ENCODE results near the gene UBE2D2.
A peak's percentile ranks its signal among the peaks of the same experiment; 100 is the strongest.
"Not testable (repeated sequence)": the region's sequence is repeated elsewhere in the genome, so short reads cannot be mapped to it uniquely, and the experiment has no call there.

The UBE2D2 gene

DNA sequence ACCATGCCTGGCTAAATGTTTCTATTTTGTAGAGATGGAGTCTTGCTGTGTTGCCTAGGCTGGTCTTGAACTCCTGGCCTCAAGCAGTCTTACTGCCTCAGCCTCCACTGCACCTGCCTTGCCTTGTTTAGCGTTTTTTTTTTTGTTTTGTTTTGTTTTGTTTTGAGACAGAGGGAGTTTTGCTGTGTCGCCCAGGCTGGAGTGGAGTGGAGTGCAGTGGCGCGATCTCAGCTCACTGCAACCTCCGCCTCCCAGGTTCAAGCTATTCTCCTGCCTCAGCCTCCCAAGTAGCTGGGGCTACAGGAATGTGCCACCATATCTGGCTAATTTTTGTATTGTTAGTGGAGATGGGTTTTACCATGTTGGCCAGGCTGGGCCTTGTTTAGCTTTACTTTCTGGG is 27.0 kb downstream of the UBE2D2 start:
- DNase-seq, result not testable (repeated sequence)

DNA sequence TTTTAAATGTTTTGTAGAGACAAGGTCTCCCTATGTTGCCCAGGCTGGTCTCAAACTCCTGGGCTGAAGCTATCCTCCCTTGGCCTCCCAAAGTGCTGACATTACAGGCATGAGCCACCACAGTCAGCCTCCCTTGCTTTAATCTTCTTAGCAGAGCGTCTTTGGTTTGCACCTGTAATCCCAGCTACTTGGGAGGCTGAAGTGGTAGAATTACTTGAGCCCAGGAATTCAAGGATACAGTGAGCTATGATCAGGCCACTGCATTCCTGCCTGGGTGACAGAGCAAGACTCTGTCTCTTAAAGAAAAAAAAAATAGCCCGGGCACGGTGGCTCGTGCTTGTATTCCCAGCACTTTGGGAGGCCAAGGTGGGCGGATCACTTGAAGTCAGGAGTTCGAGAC is 27.8 kb downstream of the UBE2D2 start:
- DNase-seq, result no peak

DNA sequence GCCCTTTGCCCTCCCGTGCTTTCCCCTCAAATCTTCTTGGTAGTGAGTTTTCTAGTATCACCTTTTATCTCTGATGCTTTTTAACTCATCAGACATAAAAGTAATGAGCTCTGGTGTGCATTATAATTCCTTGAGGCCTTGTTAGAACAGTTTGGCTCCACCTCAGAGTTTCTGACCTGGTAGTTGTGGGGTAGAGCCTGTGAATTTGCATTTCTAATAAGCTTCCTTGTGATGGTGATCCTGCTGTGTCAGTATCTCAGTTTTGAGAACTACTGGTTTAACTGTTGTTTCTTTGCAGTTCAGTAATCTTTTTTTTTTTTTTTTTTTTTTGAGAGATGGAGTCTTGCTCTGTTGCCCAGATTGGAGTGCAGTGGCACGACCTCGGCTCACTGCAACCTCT is 31.1 kb downstream of the UBE2D2 start:
- no peak for DNase-seq

DNA sequence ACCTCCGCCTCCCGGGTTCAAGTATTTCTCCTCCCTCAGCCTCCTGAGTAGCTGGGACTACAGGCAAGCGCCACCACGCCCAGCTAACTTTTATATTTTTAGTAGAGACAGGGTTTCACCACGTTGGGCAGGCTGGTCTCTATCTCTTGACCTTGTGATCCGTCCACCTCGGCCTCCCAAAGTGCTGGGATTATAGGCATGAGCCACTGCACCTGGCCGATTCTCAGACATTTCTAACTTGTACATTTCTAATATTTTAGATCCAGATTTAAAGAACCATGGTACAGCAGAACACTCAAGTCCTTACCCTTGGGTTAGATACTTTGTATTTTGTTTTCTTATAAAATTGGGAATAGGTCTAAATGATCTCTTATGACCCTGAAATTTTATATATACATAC is 31.9 kb downstream of the UBE2D2 start:
- not testable (repeated sequence) for DNase-seq

DNA sequence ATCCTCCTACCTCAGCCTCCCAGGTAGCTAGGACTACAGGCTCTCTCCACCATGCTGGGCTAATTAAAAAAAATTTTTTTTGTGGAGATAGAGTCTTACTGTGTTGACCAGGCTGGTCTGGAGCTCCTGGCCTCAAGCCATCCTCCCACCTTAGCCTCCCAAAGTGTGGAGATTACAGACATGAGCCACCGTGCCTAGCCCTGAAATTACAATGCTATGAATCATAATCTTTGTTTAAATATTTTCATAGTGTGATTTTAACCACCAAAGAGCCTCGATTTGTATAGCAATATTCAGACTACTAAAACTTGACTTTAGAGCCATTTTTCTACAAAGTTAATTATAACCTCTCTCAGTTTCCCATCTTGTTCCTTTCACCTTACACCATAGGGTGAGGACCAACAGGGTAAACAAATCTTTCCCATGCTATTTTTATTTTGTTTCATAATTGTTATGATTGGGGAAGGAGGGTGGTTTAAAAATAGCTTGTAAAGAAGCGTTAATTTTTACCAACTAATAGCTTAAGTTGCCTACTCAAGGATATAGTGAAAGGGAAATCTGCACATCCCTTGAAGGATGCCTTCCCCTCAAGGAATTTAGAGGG is 32.7 kb downstream of the UBE2D2 start:
- DNase-seq, result no peak

DNA sequence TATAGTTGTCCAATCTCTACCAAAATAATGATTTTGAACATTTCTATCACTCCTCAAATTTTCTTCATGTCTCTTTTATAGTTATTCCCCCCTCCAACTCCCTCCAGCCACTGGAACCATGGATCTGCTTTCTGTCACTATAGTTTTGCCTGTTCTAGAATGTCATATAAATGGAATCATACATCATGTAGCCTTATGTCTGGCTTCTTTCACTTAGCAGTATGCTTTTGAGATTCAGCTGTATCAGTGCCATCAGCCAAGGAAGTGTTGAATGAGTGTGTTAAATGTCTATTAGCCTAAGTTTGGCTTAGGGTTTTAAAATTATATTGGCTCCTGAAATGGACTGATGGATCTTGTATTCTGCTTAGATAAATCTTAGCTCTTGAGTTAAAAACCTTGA is 36.0 kb downstream of the UBE2D2 start:
- no peak for DNase-seq

DNA sequence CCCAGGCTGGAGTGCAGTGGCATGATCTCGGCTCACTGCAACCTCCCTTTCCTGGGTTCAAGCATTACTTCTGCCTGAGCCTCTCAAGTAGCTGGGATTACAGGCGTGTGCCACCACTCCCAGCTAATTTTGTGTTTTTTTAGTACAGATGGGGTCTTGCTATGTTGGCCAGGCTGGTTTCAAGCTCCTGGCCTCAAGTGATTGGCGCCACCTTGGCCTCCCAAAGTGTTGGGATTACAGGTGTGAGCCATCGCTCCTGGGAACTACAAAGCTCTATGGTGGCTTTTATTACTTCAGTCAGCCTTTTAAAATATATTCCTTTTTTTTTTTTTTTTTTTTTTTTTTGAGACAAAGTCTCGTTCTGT is 37.4 kb downstream of the UBE2D2 start:
- DNase-seq, result not testable (repeated sequence)

DNA sequence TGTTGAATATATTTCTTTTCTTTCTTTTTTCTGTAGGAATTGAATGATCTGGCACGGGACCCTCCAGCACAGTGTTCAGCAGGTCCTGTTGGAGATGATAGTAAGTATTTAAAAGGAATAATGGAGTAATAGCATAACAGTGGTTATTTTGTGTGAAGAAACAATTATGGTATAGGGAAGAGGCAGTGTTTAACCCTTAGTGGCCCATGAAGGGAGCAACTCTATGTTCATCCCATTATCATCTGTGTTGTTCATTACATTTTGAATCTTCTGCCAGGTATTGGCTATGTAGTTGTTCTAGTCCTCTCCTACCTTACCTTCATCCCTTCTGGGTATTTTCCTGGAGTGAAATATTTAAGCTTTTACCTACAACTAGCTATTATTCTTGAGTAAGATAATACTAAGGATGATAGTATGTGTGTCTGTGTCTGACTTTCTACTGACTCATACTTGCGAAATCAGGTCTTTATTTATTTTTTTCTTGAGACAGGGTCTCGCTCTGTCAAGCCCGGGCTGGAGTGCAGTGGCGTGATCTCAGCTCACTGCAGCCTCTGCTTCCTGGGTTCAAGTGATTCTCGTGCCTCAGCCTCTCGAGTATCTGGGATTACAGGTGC is 39.3 kb downstream of the UBE2D2 start:
- DNase-seq, result no peak

DNA sequence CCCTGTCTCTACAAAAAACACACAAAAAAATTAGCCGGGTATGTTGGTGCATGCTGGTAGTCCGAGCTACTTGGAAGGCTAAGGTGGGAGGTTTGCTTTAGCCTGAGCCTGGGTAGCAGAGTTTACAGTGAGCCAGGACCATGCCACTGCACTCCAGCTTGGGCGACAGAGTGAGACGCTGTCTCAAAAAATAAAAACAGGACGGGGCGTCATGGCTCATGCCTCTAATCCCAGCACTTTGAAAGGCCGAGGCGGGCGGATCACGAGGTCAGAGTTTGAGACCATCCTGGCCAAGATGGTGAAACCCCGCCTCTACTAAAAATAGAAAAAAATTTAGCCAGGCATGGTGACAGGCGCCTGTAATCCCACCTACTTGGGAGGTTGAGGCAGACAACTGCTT is 40.3 kb downstream of the UBE2D2 start:
- no peak for DNase-seq

DNA sequence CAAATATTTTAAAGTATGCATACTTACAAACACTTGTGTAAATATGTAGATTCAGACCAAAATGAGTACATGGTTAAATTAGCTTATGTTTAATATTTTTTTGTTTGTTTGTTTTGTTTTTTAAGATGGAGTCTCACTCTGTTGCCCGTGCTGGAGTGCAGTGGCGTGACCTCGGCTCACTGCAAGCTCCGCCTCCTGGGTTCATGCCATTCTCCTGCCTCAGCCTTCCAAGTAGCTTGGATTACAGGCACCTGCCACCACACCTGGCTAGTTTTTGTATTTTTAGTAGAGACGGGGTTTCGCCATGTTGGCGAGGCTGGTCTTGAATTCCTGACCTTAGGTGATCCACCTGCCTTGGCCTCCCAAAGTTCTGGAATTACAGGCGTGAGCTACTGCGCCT is 40.8 kb downstream of the UBE2D2 start:
- DNase-seq, result not testable (repeated sequence)

DNA sequence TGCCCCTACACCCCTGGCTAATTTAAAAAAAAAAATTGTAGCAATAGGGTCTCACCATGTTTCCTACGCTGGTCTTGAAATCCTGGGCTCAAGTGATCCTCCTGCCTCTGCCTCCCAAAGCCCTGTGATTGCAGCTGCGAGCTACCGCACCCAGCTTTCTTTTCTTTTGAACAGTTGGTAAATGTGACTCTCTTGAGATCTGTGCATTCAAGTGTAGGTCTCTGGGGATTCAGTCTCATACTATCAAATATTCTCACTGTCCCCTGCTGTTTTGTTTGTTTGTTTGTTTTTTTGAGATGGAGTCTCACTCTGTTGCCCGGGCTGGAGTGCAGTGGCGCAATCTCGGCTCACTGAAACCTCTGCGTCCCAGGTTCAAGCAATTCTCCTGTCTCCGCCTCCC is 44.7 kb downstream of the UBE2D2 start:
- DNase-seq, result no peak

DNA sequence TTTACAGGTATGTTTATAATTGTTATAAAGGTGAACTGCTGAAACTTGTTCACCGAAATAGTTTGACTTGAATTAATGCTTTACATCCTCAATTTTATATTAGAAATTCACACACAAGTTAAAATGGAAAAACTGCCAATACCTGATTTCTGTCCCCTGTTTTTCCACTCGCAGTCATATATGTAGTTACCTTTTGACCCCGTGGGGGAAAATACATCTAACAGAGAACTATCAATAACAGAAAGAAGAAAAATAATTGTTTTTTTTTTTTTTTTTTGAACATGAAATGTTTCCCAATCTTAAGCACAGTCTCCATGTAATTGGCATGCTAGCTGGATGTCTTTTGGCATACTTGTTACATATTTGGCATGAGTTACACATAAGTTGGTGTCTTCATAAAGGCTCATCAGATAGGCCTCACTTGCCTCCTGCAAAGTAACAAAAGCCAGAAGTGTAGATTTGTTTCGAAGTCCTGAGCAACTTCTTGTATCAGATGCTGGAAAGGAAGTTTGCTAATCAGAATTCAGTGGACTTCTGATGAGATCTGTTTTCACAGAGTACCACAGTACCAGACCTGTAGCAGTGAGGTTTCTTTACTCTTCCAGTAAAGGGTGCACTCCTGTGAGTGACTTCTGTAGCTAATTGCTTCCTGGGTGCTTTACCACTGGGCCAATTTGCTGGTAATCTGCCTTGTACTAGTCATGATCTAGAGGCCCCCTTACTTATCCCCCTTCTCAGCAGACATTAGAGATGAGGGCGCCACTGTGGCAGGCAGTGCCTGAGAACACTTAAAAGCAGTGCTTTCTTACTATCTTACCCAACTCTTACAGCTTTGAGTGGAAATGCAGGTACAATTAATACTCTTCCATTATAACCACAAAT is 50.8 kb downstream of the UBE2D2 start:
- no peak for DNase-seq

DNA sequence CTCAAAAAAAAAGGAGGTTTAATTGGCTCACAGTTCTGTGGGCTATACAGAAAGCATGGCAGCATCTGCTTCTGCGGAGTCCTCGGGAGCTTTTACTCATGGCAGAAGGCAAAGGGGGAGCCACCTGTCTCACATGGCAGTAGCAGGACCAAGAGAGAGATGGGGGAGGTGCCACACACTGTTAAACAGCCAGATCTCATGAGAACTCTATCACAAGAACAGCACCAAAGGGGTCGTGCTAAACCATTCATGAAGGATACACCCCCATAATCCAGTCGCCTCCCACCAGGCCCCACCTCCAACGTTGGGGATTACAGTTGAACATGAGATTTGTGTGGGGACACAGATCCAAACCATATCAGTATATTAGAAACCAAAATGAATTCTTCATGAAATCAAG is 58.7 kb downstream of the UBE2D2 start:
- no peak for DNase-seq

DNA sequence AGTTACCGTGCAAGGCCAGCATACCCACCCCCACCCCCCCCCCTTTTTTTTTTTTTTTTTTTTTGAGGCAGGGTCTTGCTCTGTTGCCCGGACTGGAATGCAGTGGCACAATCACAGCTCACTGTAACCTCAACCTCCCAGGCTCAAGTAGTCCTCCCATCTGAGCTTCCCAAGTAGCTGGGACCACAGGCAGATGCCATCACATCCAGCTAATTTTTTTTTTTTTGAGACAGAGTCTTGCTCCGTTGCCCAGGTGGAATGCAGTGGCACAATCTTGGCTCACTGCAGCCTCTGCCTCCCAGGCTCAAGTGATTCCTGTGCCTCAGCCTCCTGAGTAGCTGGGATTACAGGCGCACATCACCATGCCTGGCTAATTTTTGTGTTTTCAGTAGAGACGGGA is 64.3 kb downstream of the UBE2D2 start:
- not testable (repeated sequence) for DNase-seq

DNA sequence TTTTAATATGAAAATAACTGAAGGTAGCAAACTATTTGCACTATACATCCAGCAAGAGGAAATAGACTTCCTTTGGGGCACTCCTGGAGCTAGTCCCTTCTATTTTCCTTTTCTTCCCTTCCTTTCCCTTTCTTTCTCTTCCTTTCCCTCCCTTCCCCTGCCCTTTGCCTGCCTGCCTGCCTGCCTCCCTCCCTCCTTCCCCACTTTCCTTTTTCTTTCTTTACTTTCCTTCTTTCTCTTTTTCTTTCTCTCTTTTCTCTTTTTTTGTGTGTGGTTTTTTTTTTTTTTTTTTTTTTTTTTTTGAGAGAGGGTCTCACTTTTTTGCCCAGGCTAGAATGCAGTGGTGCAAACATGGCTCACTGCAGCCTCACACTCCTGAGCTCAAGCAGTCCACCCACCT is 69.7 kb downstream of the UBE2D2 start:
- no peak for DNase-seq

DNA sequence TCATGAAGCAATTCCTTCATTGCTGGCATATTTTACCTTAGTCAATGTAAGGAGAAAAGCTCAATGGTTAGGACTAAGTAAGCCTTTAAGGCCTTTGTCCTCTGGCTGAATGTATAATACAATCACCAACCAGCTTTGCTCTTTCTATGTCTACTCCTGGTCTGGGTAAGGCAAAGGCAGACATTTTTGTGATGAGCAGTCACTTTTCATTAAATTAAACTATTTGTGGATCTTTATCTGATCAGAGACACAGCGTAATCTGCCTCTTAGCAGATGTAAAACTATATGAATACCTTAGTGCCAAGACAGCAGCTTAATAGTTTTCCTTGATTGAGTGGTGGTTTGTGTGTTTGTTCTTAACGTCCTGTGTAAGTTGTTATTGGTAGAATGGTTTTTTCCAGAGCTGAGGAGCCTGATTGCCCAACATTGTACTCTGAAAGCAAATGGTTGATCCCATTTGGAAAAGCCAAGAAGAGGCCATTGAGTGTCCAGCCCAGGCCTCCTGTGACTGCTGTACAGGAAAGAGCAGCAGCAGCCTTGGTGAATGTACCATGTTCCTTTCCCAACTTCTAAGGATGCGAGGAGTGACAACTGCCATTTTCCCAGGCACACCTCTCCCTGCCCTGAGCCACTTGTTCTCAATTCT is 70.5 kb downstream of the UBE2D2 start:
- no peak for DNase-seq

DNA sequence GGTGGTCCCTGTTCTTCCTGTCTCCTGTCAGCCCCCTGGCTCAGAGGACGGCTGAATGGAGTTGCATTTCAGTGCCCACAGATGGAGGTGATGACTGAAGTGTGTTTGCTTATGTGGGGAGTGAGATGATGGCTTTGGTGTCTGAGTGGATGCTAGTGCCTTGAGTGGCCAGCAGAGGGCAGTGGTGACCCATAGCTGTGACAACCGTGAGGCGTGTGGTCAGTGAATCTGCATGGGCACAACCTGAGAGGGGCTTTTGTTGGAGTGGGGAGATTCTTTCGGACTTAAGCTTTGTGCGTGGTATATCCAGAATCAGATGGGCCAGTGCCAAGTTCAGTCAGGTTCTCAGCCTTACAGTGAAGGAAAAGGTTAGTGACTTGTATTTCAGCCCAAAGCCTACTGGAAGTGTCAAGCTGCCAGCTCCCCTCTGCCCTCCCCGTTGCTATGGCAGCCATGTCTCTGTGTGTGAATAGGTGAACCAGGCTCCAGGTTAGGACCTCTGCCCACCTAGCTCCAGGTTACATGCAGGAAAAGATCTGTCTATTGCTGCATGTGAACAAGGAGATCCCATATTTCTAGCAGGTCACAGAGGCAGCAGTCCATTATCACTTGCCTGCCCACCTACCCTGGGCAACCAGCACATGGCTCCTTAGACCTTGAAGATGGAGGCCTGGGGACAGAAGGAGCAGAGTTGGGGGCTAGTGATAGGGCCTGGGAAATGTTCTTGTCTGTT is 72.3 kb downstream of the UBE2D2 start:
- peak in 2 of 4 experiments; percentile 35 to 46 for DNase-seq

DNA sequence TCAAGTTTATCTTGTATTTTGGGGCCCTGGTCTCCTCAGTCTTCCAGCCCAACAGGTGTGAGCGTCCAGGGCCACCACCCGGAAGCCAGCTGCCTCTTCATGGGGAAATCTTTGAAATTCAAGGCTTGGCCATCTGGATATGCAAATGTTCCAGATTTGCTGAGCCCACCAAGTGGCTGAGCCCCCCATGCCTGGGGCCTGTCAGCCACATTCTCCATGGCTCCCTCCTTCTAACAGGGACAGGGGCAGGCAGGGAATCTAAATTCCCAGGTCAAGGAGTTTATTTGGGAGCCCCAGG is 72.8 kb downstream of the UBE2D2 start:
- DNase-seq, result no peak

DNA sequence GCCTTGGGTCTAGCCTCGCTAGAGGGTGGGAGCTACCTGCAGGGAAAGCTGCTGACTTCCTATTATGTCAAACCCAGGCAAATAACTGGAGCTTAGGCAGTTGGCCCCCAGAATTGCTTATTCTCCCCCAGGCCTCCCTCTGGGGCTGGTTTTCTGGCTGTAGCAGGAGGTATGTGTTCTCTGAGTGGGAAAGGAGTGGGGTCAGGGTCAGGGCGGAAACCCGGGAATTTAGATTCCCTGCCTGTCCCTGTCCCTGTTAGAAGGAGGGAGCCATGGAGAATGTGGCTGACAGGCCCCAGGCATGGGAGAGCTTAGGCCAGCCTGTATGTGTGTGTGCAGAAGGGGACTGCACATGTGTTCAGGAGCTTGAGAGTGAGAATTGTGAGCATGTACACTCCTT is 73.4 kb downstream of the UBE2D2 start:
- DNase-seq, result no peak

DNA sequence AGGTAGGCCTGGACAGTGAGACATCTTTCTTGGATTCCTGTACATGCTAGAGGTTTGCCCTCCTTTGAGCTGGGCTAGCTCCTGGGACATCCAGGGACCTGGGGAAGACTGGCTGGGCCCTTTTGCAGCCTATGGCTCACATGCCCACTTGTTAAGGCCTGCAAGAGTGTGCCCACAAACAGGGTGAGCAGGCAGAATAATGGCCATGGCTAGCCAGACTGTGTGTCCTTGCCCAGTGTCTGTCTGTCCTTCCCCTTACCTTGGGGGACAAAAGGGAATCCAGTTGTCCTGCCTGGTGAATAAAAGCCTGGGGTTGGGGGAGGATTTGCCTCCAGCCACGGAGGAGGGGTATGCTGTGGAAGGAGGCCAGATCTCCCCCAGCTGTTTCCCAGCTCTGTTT is 74.1 kb downstream of the UBE2D2 start:
- no peak for DNase-seq

DNA sequence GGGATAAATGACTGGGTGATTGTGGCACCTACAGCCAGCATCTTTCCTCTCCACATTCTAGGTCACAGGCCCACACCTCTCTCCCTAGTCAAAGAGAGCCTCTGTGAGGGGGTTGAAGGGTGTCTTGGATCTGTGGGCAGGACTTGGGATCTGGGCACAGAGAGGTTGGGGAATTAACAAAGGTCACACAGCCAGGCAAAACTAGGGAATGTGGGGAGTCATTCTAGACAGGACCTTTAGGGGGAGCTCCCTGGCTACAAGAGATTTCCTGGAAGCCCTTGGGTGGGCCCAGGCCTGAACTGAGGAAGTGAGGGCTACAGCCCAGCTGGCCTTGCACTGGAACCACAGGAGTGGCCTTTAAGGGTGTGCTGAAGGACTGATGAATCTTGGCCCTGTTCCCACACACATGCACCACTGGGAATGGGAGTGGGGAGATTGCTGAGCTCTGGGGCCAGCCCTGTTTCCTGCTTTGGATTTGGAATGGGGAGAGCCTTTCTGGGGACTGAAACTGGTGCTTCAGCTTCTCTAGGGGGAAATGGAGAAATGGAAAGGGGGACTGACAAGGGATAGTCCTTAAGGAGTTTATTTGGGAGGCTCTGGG is 74.6 kb downstream of the UBE2D2 start:
- no peak for DNase-seq

DNA sequence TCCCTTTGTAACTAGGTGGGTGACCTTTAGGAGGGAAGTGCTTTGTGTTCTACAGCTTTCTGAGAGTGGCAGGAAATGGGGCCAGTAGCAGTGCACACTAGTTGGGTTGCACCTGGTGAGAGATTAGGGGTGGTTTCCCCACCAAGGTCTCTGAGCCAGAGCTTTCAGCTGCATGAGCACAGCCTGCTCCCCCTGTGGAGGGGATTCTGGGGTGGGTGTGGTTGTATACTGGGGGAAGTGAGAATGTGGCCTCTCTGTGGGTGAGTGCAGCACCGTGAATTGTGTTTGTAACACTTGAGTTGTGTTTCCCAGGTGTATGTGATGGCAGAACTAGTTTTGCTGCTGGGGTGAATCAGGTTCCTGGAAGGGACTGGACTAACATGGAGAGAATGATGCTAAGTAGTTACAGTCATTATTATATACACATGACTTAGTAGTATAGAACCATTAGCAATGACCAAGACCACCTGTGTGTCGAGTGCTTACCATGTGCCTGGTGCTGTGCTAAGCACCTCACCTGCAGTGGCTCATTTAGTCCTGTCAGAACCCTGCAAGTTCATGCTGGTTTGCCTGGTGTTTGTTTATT is 75.2 kb downstream of the UBE2D2 start:
- DNase-seq, result peak in 2 of 4 experiments; percentile 29 to 31
